A549 (cell line): ENCODE data around the gene CIBAR2. TPM values are rescaled to one million over a fixed set of nuclear protein-coding genes. Genes with fewer than 3 reads are reported as not detected.
"Not testable (repeated sequence)": the region's sequence is repeated elsewhere in the genome, so short reads cannot be mapped to it uniquely, and the experiment has no call there.

Experiments used
- ATAC-seq, 2 experiments: fragments of 200-7000 bp in 1 of 2; fragments of >200 bp in 1 of 2; cut with Nextera tagmentation in 1 of 2; cut with Tn5 transposase in 1 of 2; 3 replicates each; pipeline versions ENCODE4 v1.8.0 to v1.9.1; 2018 to 2020; ENCODE audit warnings: mild to moderate bottlenecking in 1 of 2, moderate library complexity in 1 of 2
- CTCF ChIA-PET: fragments of 300-600 bp; sonication (Branson Sonifier 250); formaldehyde crosslinking; extraction: SDS; loops from one replicate; lab custom pipeline; 2021; ENCODE audit warnings: antibody characterized with exemption, inconsistent platforms; lab: Yijun Ruan, JAX
- POLR2A ChIA-PET: fragments of 350-600 bp; formaldehyde crosslinking; extraction: SDS; loops from one replicate; lab custom pipeline; 2021; ENCODE audit warnings: antibody characterized with exemption, inconsistent platforms; lab: Yijun Ruan, JAX
- DNase-seq, 2 experiments: peaks; one replicate each; pipeline versions ENCODE4 v3.0.0 to v3.0.0-alpha.2; 2011 to 2016; ENCODE audit warnings: low read depth in 1 of 2, low spot score in 1 of 2
- FAIRE-seq: peaks from 2 replicates; lab custom pipeline; 2011; peaks lifted over from hg19 to GRCh38; lab: Jason Lieb, UNC
- H3K27ac ChIP-seq, 2 experiments: fragments of >200 bp; sonication (Bioruptor Twin); formaldehyde crosslinking; 3 replicates each; pipeline ENCODE4 v1.5.1; 2016 to 2017
- H3K4me1 ChIP-seq: fragments of >200 bp; sonication (Bioruptor Twin); formaldehyde crosslinking; 3 replicates; pipeline ENCODE4 v1.6.1; 2016
- H3K4me2 ChIP-seq: fragments of >200 bp; sonication (Bioruptor Twin); formaldehyde crosslinking; 3 replicates; pipeline ENCODE4 v1.6.1; 2016
- H3K4me3 ChIP-seq: fragments of >200 bp; sonication (Bioruptor Twin); formaldehyde crosslinking; 3 replicates; pipeline ENCODE4 v1.5.1; 2016
- H3K9me3 ChIP-seq: fragments of >200 bp; sonication (Bioruptor Twin); formaldehyde crosslinking; 3 replicates; pipeline ENCODE4 v1.6.1; 2016
- BCL3 ChIP-seq: fragments of >200 bp; sonication (Bioruptor Twin); formaldehyde crosslinking; IDR thresholded peaks from 3 replicates; pipeline ENCODE4 v1.6.1; 2016
- CBX2 ChIP-seq: fragments of 200-600 bp; sonication (generic); IDR thresholded peaks from 2 replicates; pipeline ENCODE4 v1.6.1; 2016; ENCODE audit warnings: low read depth, mild to moderate bottlenecking, borderline replicate concordance
- CEBPB ChIP-seq, 2 experiments: fragments of >200 bp in 1 of 2; sonication (Bioruptor Twin) in 1 of 2; formaldehyde crosslinking in 1 of 2; IDR thresholded peaks; 2 replicates each; pipeline ENCODE4 v1.6.1; 2012 to 2016
- CHD2 ChIP-seq: fragments of 150-350 bp; IDR thresholded peaks from 2 replicates; pipeline ENCODE4 v1.6.1; 2014; ENCODE audit warnings: low read length; ENCODE audit not compliant: partially characterized antibody
- E2F6 ChIP-seq: IDR thresholded peaks from 2 replicates; pipeline ENCODE4 v1.6.1; 2012; ENCODE audit warnings: low read depth, borderline replicate concordance
- EHMT2 ChIP-seq: fragments of 200-600 bp; sonication (generic); IDR thresholded peaks from 2 replicates; pipeline ENCODE4 v1.6.1; 2016; ENCODE audit warnings: antibody characterized with exemption, low read depth, mild to moderate bottlenecking, moderate library complexity
- FOSB ChIP-seq: fragments of 250-450 bp; sonication (Bioruptor Pico); IDR thresholded peaks from 2 replicates; pipeline ENCODE4 v1.5.0; 2020; ENCODE audit warnings: mild to moderate bottlenecking, moderate library complexity
- FOXS1 ChIP-seq: fragments of 250-450 bp; sonication (Bioruptor Pico); IDR thresholded peaks from 2 replicates; pipeline ENCODE4 v1.5.0; 2020; ENCODE audit warnings: mild to moderate bottlenecking, moderate library complexity
- GATA3 ChIP-seq: IDR thresholded peaks from 2 replicates; pipeline ENCODE4 v1.6.1; 2012; ENCODE audit warnings: borderline replicate concordance
- HOXB5 ChIP-seq: fragments of 250-450 bp; sonication (Bioruptor Pico); IDR thresholded peaks from 2 replicates; pipeline ENCODE4 v1.5.0; 2020; ENCODE audit warnings: mild to moderate bottlenecking, moderate library complexity
- MYC ChIP-seq: IDR thresholded peaks from 2 replicates; pipeline ENCODE4 v1.6.1; 2012; ENCODE audit warnings: mild to moderate bottlenecking, inconsistent platforms, low read length, improper control_type of control experiment, borderline replicate concordance
- NFE2L2 ChIP-seq: fragments of 150-350 bp; conservative IDR thresholded peaks from 2 replicates; pipeline ENCODE4 v1.6.1; 2014; ENCODE audit warnings: low read length
- NR3C1 ChIP-seq: fragments of >200 bp; sonication (Bioruptor Twin); formaldehyde crosslinking; IDR thresholded peaks from 3 replicates; pipeline ENCODE4 v1.6.1; 2017
- PHF8 ChIP-seq: fragments of 200-600 bp; sonication (generic); IDR thresholded peaks from 2 replicates; pipeline ENCODE4 v1.6.1; 2016; ENCODE audit warnings: low read depth, mild to moderate bottlenecking, antibody characterized with exemption, moderate library complexity, borderline replicate concordance
- POLR2AphosphoS2 ChIP-seq: conservative IDR thresholded peaks from 2 replicates; pipeline ENCODE4 v1.6.1; 2012; ENCODE audit warnings: low read length, improper control_type of control experiment, inconsistent platforms
- RARB ChIP-seq: fragments of 250-450 bp; sonication (Bioruptor Pico); IDR thresholded peaks from 2 replicates; pipeline ENCODE4 v1.8.0; 2021; ENCODE audit warnings: mild to moderate bottlenecking, moderate library complexity
- RFX5 ChIP-seq: fragments of 450-650 bp; IDR thresholded peaks from 2 replicates; pipeline ENCODE4 v1.7.1; 2014; ENCODE audit warnings: antibody characterized with exemption, mild to moderate bottlenecking, moderate library complexity
- RNF2 ChIP-seq: fragments of 200-600 bp; sonication (generic); IDR thresholded peaks from 2 replicates; pipeline ENCODE4 v1.6.1; 2016; ENCODE audit warnings: low read depth, mild to moderate bottlenecking, antibody characterized with exemption, moderate library complexity, borderline replicate concordance
- SREBF2 ChIP-seq: fragments of 450-650 bp; IDR thresholded peaks from 2 replicates; pipeline ENCODE4 v1.6.1; 2014; ENCODE audit warnings: mild to moderate bottlenecking, moderate library complexity
- TP53 ChIP-seq: fragments of 250-450 bp; sonication (Bioruptor Pico); IDR thresholded peaks from 2 replicates; pipeline ENCODE4 v1.5.0; 2021; ENCODE audit warnings: mild to moderate bottlenecking, moderate library complexity
- ZC3H11A ChIP-seq: fragments of 450-650 bp; IDR thresholded peaks from 2 replicates; pipeline ENCODE4 v1.6.1; 2014; ENCODE audit warnings: antibody characterized with exemption, mild to moderate bottlenecking
- ZNF302 ChIP-seq: fragments of 250-450 bp; sonication (Bioruptor Pico); IDR thresholded peaks from 2 replicates; pipeline ENCODE4 v1.9.0; 2021; ENCODE audit warnings: inconsistent platforms, mild to moderate bottlenecking, moderate library complexity
- ZSCAN20 ChIP-seq: fragments of 250-450 bp; sonication (Bioruptor Pico); IDR thresholded peaks from 2 replicates; pipeline ENCODE4 v1.8.0; 2022; ENCODE audit warnings: mild to moderate bottlenecking, moderate library complexity
- WGBS: methylation state at CpG from one replicate; pipeline ENCODE4 v1.1.6; 2017; ENCODE audit errors: missing lambda C conversion rate; 5-methylcytosine and 5-hydroxymethylcytosine counted together
- polyA plus RNA-seq, 4 experiments: library from polyadenylated mRNA; depleted of rRNA in 3 of 4; stranded (reverse); fragments of >200 nt; fragmentation: RNase III in 1 of 4; extraction: RNeasy Plus Mini Kit Qiagen cat#74134 plus additional on column Dnase treatment in 1 of 4; gene quantifications; 2 replicates in 3 of 4; 3 replicates in 1 of 4; pipeline ENCODE4 v1.2.3, GENCODE V29; 2011 to 2017

Gene CIBAR2
- polyA plus RNA-seq, 2 of the 4 experiments (the other 2 are of a cell fraction) = not detected

GRCh38 chr16:85056211-85056748 lies 56.0 kb downstream of the CIBAR2 start:
- Histone ChIP-seq H3K4me1 (no peaks in the 10 kb centered on the region; the same call in 2 of the 3 replicates), H3K4me2 (no peak overlapping the region), H3K27ac (no peak overlapping the region), H3K9me3 (no peaks in the 10 kb centered on the region), H3K4me3 (no peak overlapping the region)
- DNase-seq (no peak), ATAC-seq (peak; percentile 60 to 68; a peak in 3 of 6 replicates), FAIRE-seq (no peak)
- WGBS = 90% methylated on average over 16 of the region's 16 CpGs
- CTCF ChIA-PET = interaction anchor here (0.8 to 3.4 kb wide), 8 partner anchors 9 to 197 kb away, joined by 3 to 13 read pairs (median 3); partner anchors contain the start of gene ZDHHC7
- POLR2A ChIA-PET = no interaction called here
- TF ChIP-seq RARB (CRISPR knock-in tag) (no peak), ZSCAN20 (CRISPR knock-in tag) (no peak)

DNA sequence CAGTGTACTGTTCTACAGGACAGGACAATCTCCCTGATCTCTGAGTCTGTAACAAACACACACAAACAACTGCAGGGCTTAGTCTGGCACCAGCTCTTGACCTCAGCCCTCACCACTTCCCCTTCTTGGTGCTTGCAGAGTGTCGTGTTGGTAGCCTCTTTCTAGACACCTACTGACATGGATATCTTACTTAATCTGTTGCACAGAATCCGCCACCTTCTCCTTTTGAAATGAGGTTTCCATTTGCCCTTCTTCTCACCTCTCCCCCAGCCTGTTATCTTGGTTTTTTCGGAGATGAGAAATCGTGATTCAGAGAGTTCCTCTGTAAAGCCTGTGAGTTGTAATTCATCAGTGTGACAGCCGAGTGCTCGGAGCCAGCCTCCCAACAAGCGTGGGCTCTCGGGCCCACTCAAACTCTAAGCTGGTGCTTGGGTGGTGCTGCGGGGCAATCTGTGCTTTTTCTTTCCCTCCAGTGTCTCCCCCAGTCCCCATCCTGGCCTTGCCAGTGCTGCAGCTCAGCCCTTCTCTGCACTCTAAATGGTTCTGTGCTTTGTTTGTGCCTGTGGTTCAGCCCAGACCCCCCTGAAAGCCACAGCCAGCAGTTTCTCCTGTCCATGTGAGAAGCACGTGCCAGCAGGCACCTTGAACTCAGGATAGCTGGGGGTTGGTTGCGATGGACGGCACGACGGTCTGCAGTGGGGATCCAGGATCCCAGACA lies 56.6 kb downstream of the CIBAR2 start:
- ATAC-seq (peak in 1 of 2 experiments; percentile 27; a peak in 2 of 6 replicates), DNase-seq (no peak), FAIRE-seq (no peak)
- Histone ChIP-seq H3K9me3 (no peaks in the 10 kb centered on the region), H3K4me1 (no peaks in the 10 kb centered on the region; the same call in 2 of the 3 replicates), H3K4me3 (no peak overlapping the region), H3K27ac (no peak overlapping the region; a peak in 1 of 6 replicates), H3K4me2 (no peak overlapping the region)
- POLR2A ChIA-PET = no interaction called here
- TF ChIP-seq RNF2 (no peak), SREBF2 (no peak), E2F6 (no peak), NR3C1 (no peak), PHF8 (no peak), FOXS1 (CRISPR knock-in tag) (no peak), ZC3H11A (no peak), GATA3 (no peak), CHD2 (no peak)
- CTCF ChIA-PET = interaction anchor here (0.8 to 3.4 kb wide), 7 partner anchors 9 to 59 kb away, joined by 3 to 13 read pairs (median 3); partner anchors contain the start of gene ZDHHC7
- WGBS = 80% methylated on average over 13 of the region's 14 CpGs

GRCh38 chr16:85054948-85055492 lies 57.3 kb downstream of the CIBAR2 start:
- CTCF ChIA-PET = interaction anchor here (2.2 to 3.4 kb wide), 2 partner anchors 32 to 60 kb away, joined by 7 to 13 read pairs; no protein-coding TSS in a partner anchor
- Histone ChIP-seq H3K4me1 (no peaks in the 10 kb centered on the region; the same call in 2 of the 3 replicates), H3K27ac (no peak overlapping the region; a peak in 1 of 6 replicates)
- DNase-seq = no peak
- TF ChIP-seq MYC (no peak), CHD2 (no peak), RNF2 (no peak), CBX2 (no peak), CEBPB (IDR thresholded peaks at IDR 0.05) (no peak), FOSB (CRISPR knock-in tag) (no peak), BCL3 (no peak), TP53 (CRISPR knock-in tag) (no peak), NR3C1 (no peak), ZC3H11A (no peak), RFX5 (no peak), POLR2AphosphoS2 (no peak), HOXB5 (CRISPR knock-in tag) (no peak), EHMT2 (no peak), ZNF302 (CRISPR knock-in tag) (no peak), NFE2L2 (no peak)
- TF ChIP-seq, all 56 proteins: peak for 0
- no peak for FAIRE-seq
- H3K4me3 ChIP-seq = no peak overlapping the region
- ATAC-seq = no peak
- no peak overlapping the region for H3K4me2 ChIP-seq
- POLR2A ChIA-PET = no interaction called here
- no peaks in the 10 kb centered on the region for H3K9me3 ChIP-seq
- 70% methylated on average over 6 of the region's 6 CpGs for WGBS

GRCh38 chr16:85054321-85054720 lies 58.0 kb downstream of the CIBAR2 start:
- H3K4me2 ChIP-seq, H3K4me3 ChIP-seq, H3K4me1 ChIP-seq, H3K9me3 ChIP-seq, H3K27ac ChIP-seq, FAIRE-seq, POLR2A ChIA-PET, DNase-seq, ATAC-seq: not testable (repeated sequence)
- CTCF ChIA-PET = interaction anchor here (1.5 to 2.2 kb wide), 2 partner anchors 60 to 83 kb away, joined by 4 to 7 read pairs; no protein-coding TSS in a partner anchor
- WGBS = 64% methylated on average over 3 of the region's 3 CpGs
